Transverse colon (tissue), 4 donors: ENCODE results near the gene VSNL1. TPM values are rescaled to one million over a fixed set of nuclear protein-coding genes. Genes with fewer than 3 reads are reported as not detected.

ENCODE experiments used
- DNase-seq: peaks from one replicate; pipeline ENCODE4 v3.0.0-alpha.2; 2019
- H3K27ac ChIP-seq, 4 donors: fragments of 200-600 bp; sonication (generic); 2 replicates each; pipeline ENCODE4 v1.5.1; 2016 to 2018; ENCODE audit warnings: inconsistent platforms in 4 of 4
- H3K27me3 ChIP-seq: fragments of 200-600 bp; sonication (generic); 2 replicates; pipeline ENCODE4 v1.5.1; 2017; ENCODE audit warnings: inconsistent platforms
- H3K36me3 ChIP-seq, 4 donors: fragments of 200-600 bp; sonication (generic); 2 replicates each; pipeline ENCODE4 v1.5.1; 2017 to 2019; ENCODE audit warnings: inconsistent platforms in 4 of 4
- H3K4me1 ChIP-seq, 4 donors: fragments of 200-600 bp; sonication (generic); 2 replicates each; pipeline ENCODE4 v1.5.1; 2017 to 2020; ENCODE audit warnings: inconsistent platforms in 4 of 4
- H3K4me3 ChIP-seq, 4 donors: fragments of 200-600 bp; sonication (generic); 1 replicate in 1 of 4; 2 replicates in 3 of 4; pipeline versions ENCODE4 v1.5.1 to v1.6.1; 2017 to 2019; ENCODE audit warnings: inconsistent platforms in 4 of 4
- H3K9me3 ChIP-seq, 2 donors: fragments of 200-600 bp; sonication (generic); 2 replicates each; pipeline ENCODE4 v1.5.1; 2017 to 2019; ENCODE audit warnings: inconsistent platforms in 2 of 2
- CTCF ChIP-seq, 5 experiments: fragments of 200-600 bp in 3 of 5; fragments of 450-650 bp in 2 of 5; sonication (generic) in 3 of 5; IDR thresholded peaks; 1 replicate in 2 of 5; 2 replicates in 3 of 5; pipeline ENCODE4 v1.5.1; 2016 to 2017; ENCODE audit warnings: antibody characterized with exemption in 5 of 5, inconsistent platforms in 3 of 5, mild to moderate bottlenecking in 2 of 5, moderate library complexity in 1 of 5
- EP300 ChIP-seq: sonication (generic); formaldehyde crosslinking; IDR thresholded peaks from one replicate; pipeline ENCODE4 v1.6.1; 2017; ENCODE audit warnings: antibody characterized with exemption, low read depth
- POLR2A ChIP-seq: fragments of 450-650 bp; IDR thresholded peaks from one replicate; pipeline ENCODE4 v1.6.1; 2016; ENCODE audit warnings: antibody characterized with exemption, mild to moderate bottlenecking, moderate library complexity
- POLR2AphosphoS5 ChIP-seq, 3 donors: sonication (generic); formaldehyde crosslinking; IDR thresholded peaks; one replicate each; pipeline ENCODE4 v1.6.1; 2016; ENCODE audit warnings: antibody characterized with exemption in 3 of 3
- WGBS, 2 donors: methylation state at CpG; one replicate each; pipeline ENCODE4 v1.1.5; 2018; ENCODE audit warnings: low coverage in 1 of 2; 5-methylcytosine and 5-hydroxymethylcytosine counted together
- in situ Hi-C, 4 donors: fragments of 200-750 bp; cut with MboI; loops; one replicate each; pipeline versions ENCODE4 v1.15.0 to v1.15.1; 2017; ENCODE audit warnings: low sequenced_read_pairs in 3 of 4, low pct_ligation_motif_present in 1 of 4, low pct_unique_long_range_greater_than_20kb in 1 of 4
- intact Hi-C: fragments of 100-400 bp; cut with DNase I; formaldehyde crosslinking; loops from one replicate; pipeline ENCODE4 v1.15.1; 2023; ENCODE audit warnings: low total_unique reads
- total RNA-seq, 4 donors: library from RNA; depleted of rRNA; stranded (reverse); fragments of >200 nt; gene quantifications; one replicate each; pipeline ENCODE4 v1.1.0, GENCODE V29; 2016

The VSNL1 gene
- total RNA-seq, 4 donors from 2014 or later: 0.96 to 1.1 TPM; not detected in 2

- Histone ChIP-seq H3K9me3 (no peaks in the 10 kb centered on the region), H3K4me1 (peaks cover 3 to 32% (median 22%) of the 10 kb centered on the region in 4 donors), H3K27me3 (no peaks in the 10 kb centered on the region), H3K4me3 (no peak overlapping the region), H3K27ac (peak overlapping the region in 1 of 4 donors; percentile 21), H3K36me3 (no peaks in the 10 kb centered on the region)
- intact Hi-C loops (no loop called here), in situ Hi-C loops (no loop called here)
- 74% methylated on average over 6 of the region's 6 CpGs; no CpG with 5 or more reads in 1 of the 2 donors for WGBS, 2 donors
- TF ChIP-seq POLR2AphosphoS5 (IDR thresholded peaks at IDR 0.05): peak in 1 of 3 donors; percentile 24
- TF ChIP-seq POLR2A: no peak
- no peak for TF ChIP-seq EP300
- TF ChIP-seq CTCF (IDR thresholded peaks at IDR 0.05): no peak
- no peak for DNase-seq
These were observed 102.6 kb downstream of the VSNL1 start for GRCh38 chr2:17643031-17643615.

- Histone ChIP-seq H3K27ac (peak overlapping the region in 3 of 4 donors; percentile 32 to 78 (median 37)), H3K27me3 (no peaks in the 10 kb centered on the region), H3K9me3 (no peaks in the 10 kb centered on the region), H3K4me3 (no peak overlapping the region), H3K4me1 (peaks cover 3 to 40% (median 23%) of the 10 kb centered on the region in 4 donors), H3K36me3 (no peaks in the 10 kb centered on the region)
- intact Hi-C loops (no loop called here), in situ Hi-C loops (no loop called here)
- no peak for DNase-seq
- no peak for TF ChIP-seq POLR2A
- no peak for TF ChIP-seq POLR2AphosphoS5 (IDR thresholded peaks at IDR 0.05)
- TF ChIP-seq EP300: no peak
- TF ChIP-seq CTCF (IDR thresholded peaks at IDR 0.05): no peak
- WGBS, 2 donors: 76% methylated on average over 4 of the region's 4 CpGs; no CpG with 5 or more reads in 1 of the 2 donors
These were observed 104.7 kb downstream of the VSNL1 start for GRCh38 chr2:17644997-17645720.

GRCh38 chr2:17646081-17646554 is 105.6 kb downstream of the VSNL1 start:
- intact Hi-C loops: no loop called here
- in situ Hi-C loops: no loop called here
- H3K4me3 ChIP-seq: no peak overlapping the region
- H3K9me3 ChIP-seq: no peaks in the 10 kb centered on the region
- H3K27ac ChIP-seq: peak overlapping the region; percentile 45 to 78 (median 68)
- DNase-seq: peak; percentile 64
- H3K27me3 ChIP-seq: no peaks in the 10 kb centered on the region
- H3K36me3 ChIP-seq: no peaks in the 10 kb centered on the region
- TF ChIP-seq CTCF (IDR thresholded peaks at IDR 0.05) (peak; percentile 75 to 89 (median 88)), POLR2AphosphoS5 (IDR thresholded peaks at IDR 0.05) (peak; percentile 45 to 66 (median 62)), POLR2A (no peak)
- peaks cover 3 to 40% (median 23%) of the 10 kb centered on the region in 4 donors for H3K4me1 ChIP-seq
- WGBS, 2 donors: 0% methylated on average over 3 of the region's 3 CpGs

GRCh38 chr2:17646838-17647701 is 106.6 kb downstream of the VSNL1 start:
- Histone ChIP-seq H3K4me3 (no peak overlapping the region), H3K27me3 (no peaks in the 10 kb centered on the region), H3K9me3 (no peaks in the 10 kb centered on the region), H3K27ac (peak overlapping the region; percentile 45 to 78 (median 68)), H3K36me3 (no peaks in the 10 kb centered on the region), H3K4me1 (peaks cover 3 to 40% (median 23%) of the 10 kb centered on the region in 4 donors)
- intact Hi-C loops (no loop called here), in situ Hi-C loops (no loop called here)
- TF ChIP-seq POLR2A (no peak), POLR2AphosphoS5 (IDR thresholded peaks at IDR 0.05) (no peak), CTCF (IDR thresholded peaks at IDR 0.05) (no peak)
- peak; percentile 64 for DNase-seq
- WGBS, 2 donors: 0 to 36% methylated on average over 1 to 5 of the region's 5 CpGs
